GM18499 (cell line): ENCODE measurements around the gene RNF180.

Source experiments
- ATAC-seq: cut with Tn5 transposase; IDR thresholded peaks from one replicate; pipeline ENCODE4 v1.9.1; 2021; ENCODE audit warnings: moderate number of reproducible peaks; ENCODE audit not compliant: insufficient read depth, unreplicated experiment

RNF180 gene, protein sequence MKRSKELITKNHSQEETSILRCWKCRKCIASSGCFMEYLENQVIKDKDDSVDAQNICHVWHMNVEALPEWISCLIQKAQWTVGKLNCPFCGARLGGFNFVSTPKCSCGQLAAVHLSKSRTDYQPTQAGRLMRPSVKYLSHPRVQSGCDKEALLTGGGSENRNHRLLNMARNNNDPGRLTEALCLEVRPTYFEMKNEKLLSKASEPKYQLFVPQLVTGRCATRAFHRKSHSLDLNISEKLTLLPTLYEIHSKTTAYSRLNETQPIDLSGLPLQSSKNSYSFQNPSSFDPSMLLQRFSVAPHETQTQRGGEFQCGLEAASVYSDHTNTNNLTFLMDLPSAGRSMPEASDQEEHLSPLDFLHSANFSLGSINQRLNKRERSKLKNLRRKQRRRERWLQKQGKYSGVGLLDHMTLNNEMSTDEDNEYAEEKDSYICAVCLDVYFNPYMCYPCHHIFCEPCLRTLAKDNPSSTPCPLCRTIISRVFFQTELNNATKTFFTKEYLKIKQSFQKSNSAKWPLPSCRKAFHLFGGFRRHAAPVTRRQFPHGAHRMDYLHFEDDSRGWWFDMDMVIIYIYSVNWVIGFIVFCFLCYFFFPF

GRCh38 chr5:64165500-64166200, at the start of gene RNF180:
TSS of gene RNF180 (plus strand) at chr5:64165843. CDS start at chr5:64200808, 34,965 bp downstream.
- no peak for ATAC-seq

DNA sequence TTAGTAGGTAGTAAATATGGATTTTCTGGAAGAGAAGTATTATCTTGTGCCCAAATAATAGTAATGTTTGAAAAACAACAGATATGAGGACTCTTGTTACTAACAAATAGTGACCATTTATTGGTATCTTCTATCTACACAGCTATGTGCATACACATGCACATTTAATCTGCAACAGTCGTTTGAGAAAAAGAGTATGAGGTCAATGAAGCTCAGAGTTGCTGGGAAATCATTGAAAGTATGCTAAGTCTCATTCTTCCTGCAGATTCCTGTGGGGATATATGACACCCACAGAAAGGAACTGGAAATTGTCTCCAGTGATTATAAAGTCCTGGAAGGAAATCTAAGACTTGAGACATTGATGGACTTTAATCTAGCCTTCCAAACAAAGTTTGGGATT, 40.1 kb upstream of the RNF180 start:
- ATAC-seq: no peak

DNA sequence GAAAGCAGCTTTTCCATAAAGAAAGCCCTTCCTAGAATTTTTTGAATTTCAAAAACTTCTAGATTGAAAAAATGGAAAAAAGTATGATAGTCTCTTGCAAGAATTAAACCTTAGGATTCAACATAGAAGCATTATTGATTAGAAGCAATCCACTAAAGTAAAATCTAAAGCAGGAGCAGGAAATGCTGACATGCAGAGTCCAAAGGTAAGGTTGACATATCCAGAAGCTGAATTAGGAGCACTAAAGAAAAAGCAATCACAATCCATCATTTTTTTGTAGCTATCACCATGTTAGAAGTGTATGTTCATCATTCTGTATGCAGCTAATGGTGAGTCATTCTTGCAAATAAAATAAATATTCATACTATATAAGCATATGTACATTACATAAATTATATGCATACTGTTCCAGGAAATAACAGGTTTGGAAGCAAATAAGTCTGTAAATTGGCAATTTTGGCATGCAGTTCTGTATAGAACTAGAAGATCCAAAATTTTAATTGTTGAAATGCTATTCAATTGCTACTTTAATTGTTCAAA, 39.4 kb upstream of the RNF180 start:
- no peak for ATAC-seq

DNA sequence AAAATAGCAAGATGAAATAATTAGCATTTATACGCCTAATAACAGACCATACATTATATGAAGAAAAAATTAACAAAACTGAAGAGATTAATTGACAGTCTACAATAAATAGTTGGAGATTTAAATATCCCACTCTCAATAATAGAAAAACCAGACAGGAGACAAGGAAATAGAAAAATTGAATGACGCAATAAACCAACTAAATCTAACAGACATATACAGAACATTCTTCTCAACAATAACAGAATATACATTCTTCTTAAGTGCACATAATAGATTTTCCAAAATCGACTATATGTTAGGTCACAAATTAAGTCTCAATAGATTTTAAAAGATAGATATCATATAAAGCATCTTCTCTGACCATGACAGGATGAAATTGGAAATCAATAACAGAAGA, 25.6 kb upstream of the RNF180 start:
- no peak for ATAC-seq

GRCh38 chr5:64144425-64145215, 21.0 kb upstream of the RNF180 start:
- no peak for ATAC-seq

DNA sequence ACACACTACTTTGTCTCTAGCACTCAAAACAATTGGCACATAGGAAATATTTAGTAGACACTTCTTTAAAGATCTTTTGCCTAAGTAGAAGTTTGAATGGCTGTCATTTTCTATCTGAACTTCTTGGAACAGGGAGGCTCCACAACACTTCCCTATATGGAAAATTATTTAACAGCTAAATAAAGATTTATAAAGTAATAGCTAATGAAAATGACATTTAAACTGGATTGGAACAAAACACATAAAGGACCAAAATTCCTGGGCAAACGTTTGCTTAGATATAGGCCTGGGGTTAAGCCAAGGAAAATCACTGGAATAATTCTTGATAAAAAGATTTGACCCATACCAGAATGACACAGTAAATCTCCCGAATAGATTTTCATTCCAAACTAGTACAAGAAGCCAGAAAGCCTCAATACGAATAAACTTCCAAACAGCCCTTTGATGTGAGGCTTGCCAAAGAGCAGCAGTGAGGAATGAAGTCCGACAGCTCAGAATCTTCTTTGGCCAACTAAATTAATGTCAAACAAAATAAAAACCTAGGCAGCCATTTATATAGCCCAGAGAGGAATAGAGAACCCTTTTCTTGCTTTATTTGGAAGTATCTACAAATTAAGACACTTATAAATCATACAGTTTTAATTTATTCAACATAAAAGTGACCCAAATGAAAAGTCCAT, 20.3 kb upstream of the RNF180 start:
- ATAC-seq: no peak

- no peak for ATAC-seq
These were observed 18.3 kb upstream of the RNF180 start for GRCh38 chr5:64147379-64147778.

GRCh38 chr5:64147849-64148441, 17.7 kb upstream of the RNF180 start:
- ATAC-seq: no peak

- no peak for ATAC-seq
These were observed 16.4 kb upstream of the RNF180 start for GRCh38 chr5:64149268-64149667.

DNA sequence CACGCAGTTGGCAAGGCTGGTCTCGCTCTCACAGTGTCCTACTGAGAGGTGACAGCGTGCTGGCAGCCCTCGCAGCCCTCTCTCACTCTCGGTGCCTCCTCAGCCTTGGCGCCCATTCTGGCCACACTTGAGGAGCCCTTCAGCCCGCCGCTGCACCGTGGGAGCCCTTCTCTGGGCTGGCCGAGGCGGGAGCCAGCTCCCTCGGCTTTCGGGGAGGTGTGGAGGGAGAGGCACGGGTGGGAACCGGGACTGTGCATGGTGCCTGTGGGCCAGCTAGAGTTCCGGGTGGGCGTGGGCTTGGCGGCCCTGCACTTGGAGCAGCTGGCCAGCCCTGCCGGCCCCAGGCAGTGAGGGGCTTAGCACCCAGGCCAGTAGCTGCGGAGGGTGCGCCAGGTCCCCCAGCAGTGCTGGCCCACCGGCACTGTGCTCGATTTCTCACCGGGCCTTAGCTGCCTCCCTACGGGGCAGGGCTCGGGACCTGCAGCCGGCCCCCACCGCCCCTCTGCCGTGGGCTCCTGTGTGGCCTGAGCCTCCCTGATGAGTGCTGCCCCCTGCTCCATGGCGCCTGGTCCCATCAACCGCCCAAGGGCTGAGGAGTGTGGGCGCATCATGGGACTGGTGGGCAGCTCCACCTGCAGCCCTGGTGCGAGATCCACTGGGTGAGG, 15.7 kb upstream of the RNF180 start:
- no peak for ATAC-seq

- no peak for ATAC-seq
These were observed 9.4 kb upstream of the RNF180 start for GRCh38 chr5:64156261-64156660.

DNA sequence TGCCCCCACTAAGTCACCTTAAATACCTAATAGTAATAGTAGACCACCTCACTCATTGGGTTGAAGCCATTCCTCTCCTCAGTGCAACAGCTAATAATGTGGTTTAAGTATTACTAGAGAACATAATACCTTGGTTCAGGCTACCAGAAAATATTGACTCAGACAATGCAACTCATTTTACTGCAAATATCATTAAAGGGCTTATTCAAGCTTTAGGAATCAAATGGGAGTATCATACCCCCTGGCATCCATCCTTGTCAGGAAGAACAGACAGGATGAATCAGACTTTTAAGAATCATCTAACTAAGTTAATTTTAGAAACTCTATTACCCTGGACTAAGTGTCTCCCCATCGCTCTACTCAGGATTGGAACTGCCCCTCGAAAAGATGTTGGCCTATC, 6.8 kb upstream of the RNF180 start:
- no peak for ATAC-seq

DNA sequence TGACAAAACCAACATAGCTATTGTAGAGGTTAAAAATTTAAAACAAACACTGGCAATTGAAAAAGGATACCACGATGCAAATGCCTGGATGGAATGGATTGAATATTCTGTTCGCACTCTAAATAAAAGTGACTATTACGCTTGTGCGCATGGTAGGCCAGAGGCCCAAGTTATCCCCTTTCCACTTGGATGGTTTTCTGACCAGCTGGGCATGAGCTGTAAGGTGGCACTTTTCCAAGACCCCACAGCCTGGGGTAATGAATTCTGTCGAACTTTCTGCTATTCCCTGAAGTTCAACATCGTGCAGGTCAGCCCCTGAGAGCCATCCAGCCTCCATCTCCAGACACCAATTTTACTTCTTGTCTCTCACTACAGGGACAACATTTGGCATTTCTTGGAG, 5.4 kb upstream of the RNF180 start:
- no peak for ATAC-seq

DNA sequence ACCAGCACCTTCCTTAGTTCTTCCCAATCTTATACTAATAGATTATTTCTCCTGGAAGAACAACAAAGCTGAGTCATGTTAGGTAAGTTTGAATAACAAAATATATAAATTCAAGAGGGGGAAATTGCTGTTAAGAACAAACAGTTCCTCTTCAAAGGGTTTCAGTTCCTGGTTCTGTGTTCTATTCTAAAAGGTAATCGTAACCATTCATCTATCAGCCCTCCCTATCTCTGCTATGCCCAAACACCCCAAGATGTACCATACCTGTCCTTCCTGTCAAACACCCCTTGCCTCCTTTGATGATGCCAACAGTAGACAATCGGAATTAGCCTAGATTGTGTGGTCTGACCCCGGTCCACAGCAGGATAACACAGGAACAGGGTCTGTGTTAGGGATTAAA, 4.2 kb upstream of the RNF180 start:
- no peak for ATAC-seq

- ATAC-seq: no peak
These were observed 2.5 kb upstream of the RNF180 start for GRCh38 chr5:64163135-64163534.

DNA sequence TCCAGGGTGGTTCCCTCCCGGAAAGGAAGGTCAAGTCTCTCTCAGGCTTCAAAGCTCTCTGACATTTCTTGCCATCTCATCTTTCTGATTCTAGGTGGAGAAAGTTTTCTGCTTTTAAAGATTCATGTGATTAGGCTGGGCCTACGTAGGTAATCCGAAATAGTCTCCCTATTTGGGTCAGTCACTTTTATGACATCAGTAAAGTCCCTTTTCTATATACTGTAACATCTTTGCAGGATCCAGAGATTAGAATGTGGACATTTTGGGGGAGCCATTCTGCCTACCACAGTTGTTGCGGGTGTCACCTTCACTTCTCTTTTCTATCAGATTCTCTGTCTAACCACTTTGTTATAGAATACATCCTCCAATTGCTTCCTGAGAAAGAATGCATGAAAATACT, 1.9 kb upstream of the RNF180 start:
- no peak for ATAC-seq

DNA sequence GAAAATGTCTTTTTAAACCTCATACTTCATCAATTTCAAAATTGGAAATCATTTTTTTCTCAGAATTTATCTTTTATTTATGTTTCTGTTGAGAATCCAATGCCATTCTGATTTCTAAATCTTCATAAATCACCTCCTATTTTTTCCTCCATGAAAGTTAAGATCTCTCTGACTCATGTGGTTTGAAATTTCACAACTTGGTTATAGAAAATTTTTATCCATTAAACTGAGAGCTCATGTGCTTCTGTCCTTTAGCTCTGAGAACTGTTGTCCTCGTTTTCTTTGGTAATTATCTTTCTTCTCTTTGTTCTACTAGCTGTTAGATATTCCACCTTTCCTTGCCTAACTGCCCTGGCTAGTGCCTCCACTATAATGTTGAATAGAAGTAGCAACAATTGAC, 1.5 kb upstream of the RNF180 start:
- no peak for ATAC-seq

- ATAC-seq: no peak
These were observed 513 bp upstream of the RNF180 start for GRCh38 chr5:64165160-64165499.
